Measurements from ENCODE around the gene BARHL2. TPM values are rescaled to one million over a fixed set of nuclear protein-coding genes. Genes with fewer than 3 reads are reported as not detected.

Gene BARHL2
- total RNA-seq, 2 donors from 2014 or later = not detected

DNA sequence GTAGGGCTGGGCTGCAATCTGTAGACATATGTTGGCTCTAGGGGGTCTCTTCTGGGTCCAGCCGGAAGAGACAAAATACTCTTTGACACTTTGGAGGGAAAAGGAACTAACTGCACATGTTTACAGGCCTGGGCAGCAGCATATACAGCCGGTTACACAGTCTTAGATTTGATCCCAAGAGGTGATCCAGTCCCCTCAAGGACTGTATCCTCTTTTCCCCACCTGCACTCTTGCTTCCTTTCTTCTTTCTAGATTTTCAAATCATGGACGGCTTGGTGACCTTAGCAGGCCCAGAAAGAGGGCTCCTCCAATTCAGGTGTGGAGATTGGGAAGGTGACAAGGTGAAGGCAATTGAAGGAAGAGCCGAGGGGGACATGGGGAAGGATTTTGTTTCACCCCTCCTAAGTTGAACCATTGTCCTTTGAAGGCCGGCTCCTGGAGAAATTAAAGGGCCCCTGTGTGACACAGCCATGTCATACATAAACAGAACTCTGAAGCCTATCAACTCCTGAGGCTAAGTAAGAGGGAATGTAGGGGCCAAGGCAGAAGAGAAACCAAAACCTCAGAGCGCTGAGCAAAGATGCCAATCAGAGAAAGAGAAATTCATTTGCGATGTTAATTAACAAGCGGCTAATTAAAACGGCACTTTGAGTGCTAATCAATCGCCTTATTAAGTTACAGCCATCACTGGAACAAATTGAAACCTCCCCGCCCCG, 5.9 kb upstream of the BARHL2 start:
- DNase-seq = no peak
- intact Hi-C loops (cut with DNase I) = no loop called here
- 33 to 37% methylated on average over 12 of the region's 12 CpGs for WGBS, 2 donors
- TF ChIP-seq POLR2A (IDR thresholded peaks at IDR 0.05) = no peak
- TF ChIP-seq, protein P1, sequence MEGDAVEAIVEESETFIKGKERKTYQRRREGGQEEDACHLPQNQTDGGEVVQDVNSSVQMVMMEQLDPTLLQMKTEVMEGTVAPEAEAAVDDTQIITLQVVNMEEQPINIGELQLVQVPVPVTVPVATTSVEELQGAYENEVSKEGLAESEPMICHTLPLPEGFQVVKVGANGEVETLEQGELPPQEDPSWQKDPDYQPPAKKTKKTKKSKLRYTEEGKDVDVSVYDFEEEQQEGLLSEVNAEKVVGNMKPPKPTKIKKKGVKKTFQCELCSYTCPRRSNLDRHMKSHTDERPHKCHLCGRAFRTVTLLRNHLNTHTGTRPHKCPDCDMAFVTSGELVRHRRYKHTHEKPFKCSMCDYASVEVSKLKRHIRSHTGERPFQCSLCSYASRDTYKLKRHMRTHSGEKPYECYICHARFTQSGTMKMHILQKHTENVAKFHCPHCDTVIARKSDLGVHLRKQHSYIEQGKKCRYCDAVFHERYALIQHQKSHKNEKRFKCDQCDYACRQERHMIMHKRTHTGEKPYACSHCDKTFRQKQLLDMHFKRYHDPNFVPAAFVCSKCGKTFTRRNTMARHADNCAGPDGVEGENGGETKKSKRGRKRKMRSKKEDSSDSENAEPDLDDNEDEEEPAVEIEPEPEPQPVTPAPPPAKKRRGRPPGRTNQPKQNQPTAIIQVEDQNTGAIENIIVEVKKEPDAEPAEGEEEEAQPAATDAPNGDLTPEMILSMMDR (IDR thresholded peaks at IDR 0.05) = no peak
- H3K27me3 ChIP-seq = peaks cover 0 to 70% of the 10 kb centered on the region in 2 donors
- H3K9me3 ChIP-seq = no peaks in the 10 kb centered on the region
- H3K36me3 ChIP-seq (replicated peaks in 1 of 2; ENCODE audit: insufficient read depth in 1 of 2, low read depth in 2 of 2) = no peaks in the 10 kb centered on the region
- H3K4me1 ChIP-seq = peaks cover 44% of the 10 kb centered on the region
- ATAC-seq = no peak
- no peak overlapping the region for H3K4me3 ChIP-seq
- H3K27ac ChIP-seq = no peak overlapping the region

DNA sequence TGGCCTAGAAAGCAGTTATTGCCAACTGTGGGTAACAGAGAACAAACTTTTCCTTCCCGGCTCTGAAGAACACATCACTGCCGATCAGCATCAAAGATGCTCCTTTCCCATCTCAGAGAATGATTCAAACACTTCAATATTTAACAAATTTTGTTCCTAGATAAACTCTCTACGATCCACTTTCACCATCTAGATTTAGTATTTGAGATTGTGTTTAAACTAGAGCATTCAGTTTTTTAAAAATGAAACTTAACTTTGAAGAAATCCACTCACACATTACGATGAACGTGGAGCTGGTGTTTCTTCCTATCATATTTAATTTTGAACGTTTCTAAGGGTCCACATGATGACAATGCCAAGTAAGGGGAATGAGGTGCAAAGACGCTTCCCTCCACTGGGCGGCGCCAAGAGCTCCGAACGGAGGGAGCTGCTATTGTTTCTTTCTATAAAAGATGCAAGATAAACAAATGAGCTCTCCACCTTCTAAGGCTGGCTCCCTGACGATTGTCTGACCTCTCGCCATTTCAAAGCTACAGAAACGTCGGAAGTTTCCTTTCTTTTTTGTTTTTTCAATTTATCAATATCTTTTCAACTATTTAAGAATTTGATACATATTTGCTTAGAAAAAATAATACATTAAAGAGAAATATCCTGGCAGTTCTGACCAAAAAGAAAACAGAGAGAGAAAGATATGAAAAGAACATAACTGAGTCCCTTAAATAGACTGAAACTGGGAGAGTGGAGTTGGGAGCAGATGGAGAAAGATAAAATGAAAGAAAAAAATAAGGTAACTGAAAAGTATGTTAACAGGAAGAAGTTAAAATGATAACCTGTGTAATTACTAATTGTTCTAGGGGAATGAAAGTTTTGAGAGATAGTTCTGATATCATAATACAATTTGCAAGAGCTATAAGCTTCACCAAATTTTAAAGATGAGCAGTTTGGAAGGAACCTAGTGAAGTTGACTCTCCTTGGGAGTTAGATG, 4.4 kb upstream of the BARHL2 start:
- ATAC-seq (peak; percentile 55), DNase-seq (peak in 3 of 4 donors; percentile 43 to 61 (median 56))
- H3K4me3 ChIP-seq = no peak overlapping the region
- H3K4me1 ChIP-seq = peaks cover 48% of the 10 kb centered on the region
- H3K27ac ChIP-seq = no peak overlapping the region
- 6% methylated on average over 15 of the region's 15 CpGs for WGBS, 2 donors
- H3K36me3 ChIP-seq (replicated peaks in 1 of 2; ENCODE audit: insufficient read depth in 1 of 2, low read depth in 2 of 2) = no peaks in the 10 kb centered on the region
- TF ChIP-seq POLR2A (IDR thresholded peaks at IDR 0.05) = no peak
- TF ChIP-seq, protein P1 (IDR thresholded peaks at IDR 0.05) = peak; percentile 50 to 86 (median 64)
- H3K27me3 ChIP-seq = peaks cover 0 to 64% of the 10 kb centered on the region in 2 donors
- intact Hi-C loops (cut with DNase I) = no loop called here
- no peaks in the 10 kb centered on the region for H3K9me3 ChIP-seq

DNA sequence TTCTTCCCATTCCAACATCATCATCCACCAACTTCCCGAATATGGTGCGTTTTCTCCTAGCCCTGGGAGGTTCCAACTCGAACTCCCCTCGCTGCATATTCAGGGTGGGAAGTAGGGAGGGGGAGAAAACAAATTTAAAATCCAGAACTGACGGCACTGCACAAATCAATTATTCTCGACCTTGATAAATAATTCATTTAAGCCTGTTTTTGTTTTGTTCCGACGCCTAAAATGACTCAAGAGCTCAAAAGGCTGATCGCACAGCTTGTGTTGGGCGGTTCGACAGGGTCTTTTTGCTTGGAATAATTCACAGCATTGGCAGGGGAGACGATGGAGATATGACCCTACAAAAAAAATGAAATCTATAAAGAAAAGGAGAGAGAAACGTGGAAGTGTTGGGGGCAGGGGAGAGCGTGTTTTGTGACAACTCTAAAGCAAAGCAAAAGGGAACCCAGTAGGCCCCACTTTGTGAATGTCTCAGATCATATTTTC, 3.1 kb upstream of the BARHL2 start:
- WGBS, 2 donors = 17 to 28% methylated on average over 14 of the region's 14 CpGs
- intact Hi-C loops (cut with DNase I) = no loop called here

DNA sequence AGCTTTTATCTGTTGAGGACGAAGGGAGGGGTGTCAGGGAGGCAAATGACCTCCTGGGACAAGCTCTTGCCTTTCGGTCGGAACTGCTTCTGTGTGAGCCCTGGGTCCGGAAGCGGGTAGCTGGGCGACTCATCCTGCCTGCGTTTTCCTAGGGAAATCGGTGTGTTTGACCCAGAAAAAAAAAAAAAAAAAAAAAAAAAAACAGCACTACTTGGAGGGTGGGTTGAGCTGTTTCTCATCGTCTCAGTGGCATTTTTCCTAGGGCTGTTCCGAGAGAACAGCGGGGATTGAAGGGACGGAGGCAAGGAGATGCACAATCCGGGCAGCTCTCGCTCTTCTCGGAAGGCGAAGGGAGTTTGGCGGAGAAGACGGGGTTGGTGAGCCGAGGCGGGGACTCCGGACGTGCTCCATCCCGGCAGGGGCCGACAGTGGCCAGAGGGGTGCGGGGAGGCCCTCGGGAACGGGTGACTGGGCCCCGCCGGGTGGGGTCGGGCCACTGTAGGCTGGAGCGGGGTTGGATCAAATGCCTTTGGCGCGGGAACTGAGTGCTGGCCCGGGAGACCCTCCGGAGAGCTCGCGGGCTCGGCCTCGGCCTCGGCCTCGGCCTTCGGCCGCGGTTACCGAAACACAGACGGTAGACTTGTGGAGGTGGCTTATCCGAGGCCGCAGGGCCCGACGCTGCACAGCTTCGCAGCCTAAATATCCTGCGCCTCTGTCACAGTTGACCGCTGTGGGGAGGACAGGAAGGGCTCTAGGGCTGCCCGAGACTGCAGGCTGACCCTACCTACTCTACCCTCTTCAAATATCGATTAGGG, 2.4 kb upstream of the BARHL2 start:
- Histone ChIP-seq H3K4me1 (peaks cover 31% of the 10 kb centered on the region), H3K36me3 (replicated peaks in 1 of 2; ENCODE audit: insufficient read depth in 1 of 2, low read depth in 2 of 2) (no peaks in the 10 kb centered on the region), H3K27me3 (peaks cover 0 to 64% of the 10 kb centered on the region in 2 donors), H3K9me3 (no peaks in the 10 kb centered on the region), H3K4me3 (no peak overlapping the region), H3K27ac (no peak overlapping the region)
- ATAC-seq (no peak), DNase-seq (no peak)
- intact Hi-C loops (cut with DNase I) = no loop called here
- TF ChIP-seq, protein P1 (IDR thresholded peaks at IDR 0.05) = no peak
- no peak for TF ChIP-seq POLR2A (IDR thresholded peaks at IDR 0.05)
- WGBS, 2 donors = 10 to 14% methylated on average over 40 to 55 of the region's 55 CpGs

More for the DNA sequence above, 3.1 kb upstream of the BARHL2 start:
- Histone ChIP-seq H3K9me3 (no peaks in the 10 kb centered on the region), H3K36me3 (replicated peaks in 1 of 2; ENCODE audit: insufficient read depth in 1 of 2, low read depth in 2 of 2) (no peaks in the 10 kb centered on the region), H3K27ac (no peak overlapping the region), H3K4me1 (peaks cover 37% of the 10 kb centered on the region), H3K27me3 (peaks cover 0 to 64% of the 10 kb centered on the region in 2 donors), H3K4me3 (no peak overlapping the region)
- TF ChIP-seq, protein P1 (IDR thresholded peaks at IDR 0.05) = no peak
- no peak for TF ChIP-seq POLR2A (IDR thresholded peaks at IDR 0.05)
- DNase-seq = no peak
- no peak for ATAC-seq
